HepG2 (cell line): ENCODE measurements around the gene DNAJB11. TPM values are rescaled to one million over a fixed set of nuclear protein-coding genes. Genes with fewer than 3 reads are reported as not detected.
A peak's percentile ranks its signal among the peaks of the same experiment; 100 is the strongest.

Experiments used
- ATAC-seq: fragments of 200-7000 bp; cut with Tn5 transposase; 3 replicates; pipeline ENCODE4 v1.9.1; 2020; ENCODE audit warnings: mild to moderate bottlenecking, moderate library complexity
- BruUV-seq: library from RNA; stranded (reverse); fragments of 400-500 nt; replicated peaks from 2 replicates; lab custom pipeline; 2021; lab: Mats Ljungman, UMichigan
- CTCF ChIA-PET: fragments of 300-600 bp; formaldehyde crosslinking; extraction: SDS; loops from one replicate; lab custom pipeline; 2021; ENCODE audit warnings: low total read pairs, inconsistent platforms, low intra/inter-chr PET ratio; lab: Yijun Ruan, JAX
- POLR2A ChIA-PET: fragments of 350-600 bp; sonication (Branson Sonifier 250); formaldehyde crosslinking; loops from one replicate; lab custom pipeline; 2020; ENCODE audit warnings: antibody characterized with exemption, inconsistent platforms; lab: Yijun Ruan, JAX
- DNase-seq: peaks from one replicate; pipeline ENCODE4 v3.0.0-alpha.2; 2015; ENCODE audit warnings: low spot score
- FAIRE-seq: peaks from 3 replicates; lab custom pipeline; 2011; peaks lifted over from hg19 to GRCh38; lab: Jason Lieb, UNC
- H2AFZ ChIP-seq: one replicate; pipeline ENCODE4 v1.6.1; 2011; ENCODE audit warnings: low read length, inconsistent platforms
- H3K27ac ChIP-seq: fragments of 300-600 bp; 3 replicates; pipeline ENCODE4 v1.8.0; 2011; ENCODE audit warnings: mixed run types, mild to moderate bottlenecking, mixed read lengths, low read length, inconsistent platforms; ENCODE audit not compliant: insufficient read depth; ENCODE audit errors: extremely low read length
- H3K27me3 ChIP-seq, 2 experiments: fragments of 200-600 bp in 1 of 2; 2 replicates in 1 of 2; 3 replicates in 1 of 2; pipeline versions ENCODE4 v1.6.0 to v1.8.0; 2011; ENCODE audit warnings: low read length in 2 of 2, mild to moderate bottlenecking in 2 of 2, moderate library complexity in 2 of 2, inconsistent platforms in 1 of 2; ENCODE audit not compliant: insufficient read depth in 2 of 2, control insufficient read depth in 1 of 2
- H3K36me3 ChIP-seq, 2 experiments: fragments of 200-600 bp in 1 of 2; replicated peaks in 1 of 2; 2 replicates in 1 of 2; 3 replicates in 1 of 2; pipeline versions ENCODE4 v1.5.1 to v1.8.0; 2011; ENCODE audit warnings: low read length in 2 of 2, inconsistent platforms in 1 of 2; ENCODE audit not compliant: insufficient read depth in 2 of 2, control insufficient read depth in 1 of 2
- H3K4me1 ChIP-seq: 2 replicates; pipeline ENCODE4 v1.5.1; 2012; ENCODE audit warnings: low read length, inconsistent platforms; ENCODE audit not compliant: insufficient read depth
- H3K4me2 ChIP-seq: 2 replicates; pipeline ENCODE4 v1.6.0; 2011; ENCODE audit warnings: low read depth, low read length, inconsistent platforms
- H3K4me3 ChIP-seq, 3 experiments: fragments of 200-600 bp in 1 of 3; sonication (generic), shearing (Covaris generic) in 1 of 3; replicated peaks in 1 of 3; 2 replicates each; pipeline ENCODE4 v1.5.1; 2011 to 2016; ENCODE audit warnings: low read length in 3 of 3, inconsistent platforms in 2 of 3, low read depth in 2 of 3, mild to moderate bottlenecking in 2 of 3, control low read depth in 1 of 3, mixed read lengths in 1 of 3; ENCODE audit not compliant: insufficient read depth in 1 of 3
- H3K79me2 ChIP-seq: one replicate; pipeline ENCODE4 v1.6.1; 2011; ENCODE audit warnings: low read length, inconsistent platforms; ENCODE audit not compliant: insufficient read depth
- H3K9ac ChIP-seq: 2 replicates; pipeline ENCODE4 v1.6.0; 2011; ENCODE audit warnings: mild to moderate bottlenecking, low read depth, low read length, inconsistent platforms; ENCODE audit not compliant: insufficient read depth
- H3K9me3 ChIP-seq: 2 replicates; pipeline ENCODE4 v1.5.1; 2012; ENCODE audit warnings: mild to moderate bottlenecking, low read length
- H4K20me1 ChIP-seq: 2 replicates; pipeline ENCODE4 v1.6.0; 2011; ENCODE audit warnings: inconsistent platforms, mild to moderate bottlenecking, low read length, moderate library complexity; ENCODE audit not compliant: insufficient read depth
- MATR3 ChIP-seq: sonication (generic); formaldehyde crosslinking; IDR thresholded peaks from 2 replicates; pipeline ENCODE4 v1.4.0; 2020; ENCODE audit warnings: missing genetic modification reagents
- PHF5A ChIP-seq: IDR thresholded peaks from one replicate; pipeline ENCODE4 v1.6.1; 2018; ENCODE audit warnings: low read depth, missing genetic modification reagents; ENCODE audit not compliant: unreplicated experiment
- SNAPC5 ChIP-seq: sonication (generic); formaldehyde crosslinking; IDR thresholded peaks from 2 replicates; pipeline ENCODE4 v1.8.1; 2023; ENCODE audit warnings: mild to moderate bottlenecking, missing genetic modification reagents, borderline replicate concordance
- STAG1 ChIP-seq: sonication (generic); formaldehyde crosslinking; IDR thresholded peaks from 2 replicates; pipeline ENCODE4 v1.4.0; 2020; ENCODE audit warnings: missing genetic modification reagents
- STAT6 ChIP-seq: sonication (generic); formaldehyde crosslinking; IDR thresholded peaks from 2 replicates; pipeline ENCODE4 v1.4.0; 2020; ENCODE audit warnings: missing genetic modification reagents, mild to moderate bottlenecking, borderline replicate concordance
- TRAFD1 ChIP-seq: sonication (generic); formaldehyde crosslinking; IDR thresholded peaks from 2 replicates; pipeline ENCODE4 v1.5.1; 2020; ENCODE audit warnings: missing genetic modification reagents, mild to moderate bottlenecking, borderline replicate concordance
- ZNF121 ChIP-seq: sonication (generic); formaldehyde crosslinking; IDR thresholded peaks from 2 replicates; pipeline ENCODE4 v1.5.0; 2020; ENCODE audit warnings: mild to moderate bottlenecking, missing genetic modification reagents
- ZNF136 ChIP-seq: sonication (generic); formaldehyde crosslinking; IDR thresholded peaks from 2 replicates; pipeline ENCODE4 v1.8.1; 2022; ENCODE audit warnings: low read depth, mild to moderate bottlenecking, moderate library complexity, missing genetic modification reagents
- ZNF30 ChIP-seq: sonication (generic); formaldehyde crosslinking; IDR thresholded peaks from 2 replicates; pipeline ENCODE4 v1.5.0; 2020; ENCODE audit warnings: mild to moderate bottlenecking, missing genetic modification reagents
- ZNF326 ChIP-seq: sonication (generic); formaldehyde crosslinking; IDR thresholded peaks from 2 replicates; pipeline ENCODE4 v1.4.0; 2020; ENCODE audit warnings: missing genetic modification reagents, borderline replicate concordance
- ZNF354B ChIP-seq: sonication (generic); formaldehyde crosslinking; IDR thresholded peaks from 2 replicates; pipeline ENCODE4 v1.8.0; 2022; ENCODE audit warnings: mild to moderate bottlenecking, missing genetic modification reagents
- ZNF501 ChIP-seq: sonication (generic); formaldehyde crosslinking; IDR thresholded peaks from 2 replicates; pipeline ENCODE4 v1.5.1; 2020; ENCODE audit warnings: mild to moderate bottlenecking, moderate library complexity, missing genetic modification reagents
- ZNF598 ChIP-seq: sonication (generic); formaldehyde crosslinking; IDR thresholded peaks from 2 replicates; pipeline ENCODE4 v1.5.1; 2020; ENCODE audit warnings: mild to moderate bottlenecking, missing genetic modification reagents, borderline replicate concordance
- ZNF615 ChIP-seq: sonication (generic); formaldehyde crosslinking; IDR thresholded peaks from 2 replicates; pipeline ENCODE4 v1.5.0; 2020; ENCODE audit warnings: mild to moderate bottlenecking, missing genetic modification reagents, borderline replicate concordance
- whole genome bisulfite sequencing: methylation state at CpG from one replicate; pipeline ENCODE4 v1.1.6; 2017; ENCODE audit warnings: low lambda C conversion rate; 5-methylcytosine and 5-hydroxymethylcytosine counted together
- in situ Hi-C: cut with HindIII; loops from 2 replicates; pipeline ENCODE4 v1.10.0; 2017; ENCODE audit warnings: low pct_unique_long_range_greater_than_20kb; ENCODE audit not compliant: extremely low pct_ligation_motif_present
- intact Hi-C: fragments of 100-400 bp; cut with micrococcal nuclease; formaldehyde crosslinking; loops from one replicate; pipeline ENCODE4 v1.10.0; 2022; ENCODE audit not compliant: unreplicated experiment
- polyA plus RNA-seq, 8 experiments: library from polyadenylated mRNA; depleted of rRNA in 3 of 8; stranded (reverse) in 7 of 8; unstranded in 1 of 8; fragments of >200 nt; fragmentation: Illumina TruSeq in 4 of 8; extraction: Trizol in 4 of 8; gene quantifications; 2 replicates each; pipeline versions ENCODE4 v1.2.1 to v1.2.3, GENCODE V29; 2011 to 2016; ENCODE audit warnings: low read depth in 4 of 8, missing spikeins in 1 of 8, mixed read lengths in 1 of 8; ENCODE audit not compliant: insufficient read depth in 1 of 8
- total RNA-seq, 5 experiments: library from RNA; depleted of rRNA; stranded (reverse); fragments of >200 nt; fragmentation: Illumina TruSeq; extraction: Trizol; gene quantifications; 2 replicates each; pipeline ENCODE4 v1.2.3, GENCODE V29; 2016; ENCODE audit warnings: low read depth in 1 of 5

Gene DNAJB11
- total and polyA plus RNA-seq, 2 of the 13 experiments (the other 11 are each of a cell fraction or from before 2014, with no cell fraction given) = 41.0 to 132 TPM

- no peak for TF ChIP-seq ZNF30
Observed at GRCh38 chr3:186619787-186620212, 49.3 kb downstream of the DNAJB11 start (continued).

DNA sequence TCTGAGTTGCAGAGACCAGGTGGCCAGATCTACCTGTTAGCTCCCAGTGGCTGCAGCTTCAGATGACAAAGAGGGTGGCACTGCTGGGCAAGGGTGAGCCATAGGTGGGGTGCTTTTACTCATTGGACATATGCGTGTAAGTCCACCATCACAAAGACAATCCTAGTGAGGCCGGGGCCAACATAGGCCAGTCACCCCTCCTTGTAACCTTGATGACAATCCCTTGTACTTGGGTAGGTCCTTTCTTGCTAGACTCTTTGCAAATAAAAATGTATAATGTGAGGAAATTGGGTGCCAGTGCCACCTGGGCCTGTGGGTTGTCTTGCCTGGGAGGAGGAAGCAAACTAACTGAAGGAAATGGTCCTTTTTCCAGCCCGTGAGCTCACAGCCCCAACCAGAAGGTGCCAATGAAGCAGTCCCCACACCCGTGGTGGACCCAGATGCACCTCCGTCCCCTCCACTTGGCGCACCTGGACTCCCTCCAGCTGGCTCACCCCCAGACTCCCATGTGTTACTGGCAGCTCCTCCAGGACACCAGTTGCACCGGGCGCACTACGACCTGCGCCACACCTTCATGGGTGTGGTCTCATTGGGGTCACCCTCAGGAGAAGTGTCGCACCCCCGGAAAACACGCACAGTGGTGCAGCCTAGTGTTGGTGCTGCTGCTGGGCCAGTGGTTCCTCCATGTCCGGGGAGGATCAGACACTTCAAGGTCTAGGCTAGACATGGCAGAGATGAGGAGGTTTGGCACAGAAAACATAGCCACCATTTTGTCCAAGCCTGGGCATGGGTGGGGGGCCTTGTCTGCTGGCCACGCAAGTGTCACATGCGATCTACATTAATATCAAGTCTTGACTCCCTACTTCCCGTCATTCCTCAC lies 49.9 kb downstream of the DNAJB11 start:
- no peaks in the 10 kb centered on the region for H3K27me3 ChIP-seq
- peaks cover 12 to 37% of the 10 kb centered on the region in 2 experiments for H3K36me3 ChIP-seq
- no peak overlapping the region for H2AFZ ChIP-seq
- BruUV-seq = TSS peak; percentile 52
- ATAC-seq = peak; percentile 13
- no peak for DNase-seq
- peak overlapping the region; percentile 41 for H3K27ac ChIP-seq
- no peaks in the 10 kb centered on the region for H3K9me3 ChIP-seq
- ChIA-PET POLR2A (interaction anchor here (0.8 to 27.1 kb wide), 11 partner anchors 8 to 207 kb away, joined by 3 to 854 read pairs (median 4); partner anchors contain the start of genes AHSG and DNAJB11), CTCF (no interaction called here)
- H3K4me2 ChIP-seq = no peak overlapping the region
- peaks cover 61% of the 10 kb centered on the region for H4K20me1 ChIP-seq
- intact Hi-C loops = no loop called here
- 87% methylated on average over 16 of the region's 17 CpGs for WGBS
- H3K79me2 ChIP-seq = no peaks in the 10 kb centered on the region
- no peak for FAIRE-seq
- H3K4me1 ChIP-seq = peaks cover 25% of the 10 kb centered on the region
- no peak overlapping the region for H3K9ac ChIP-seq
- no peak overlapping the region for H3K4me3 ChIP-seq
- in situ Hi-C loops = no loop called here
- TF ChIP-seq ZNF598 (CRISPR knock-in tag) = peak; percentile 84; the same call in 1 of the 2 replicates
- peak; percentile 22; the same call in 1 of the 2 replicates for TF ChIP-seq TRAFD1 (CRISPR knock-in tag)
- no peak; the same call in 1 of the 2 replicates for TF ChIP-seq STAT6
- TF ChIP-seq ZNF354B (CRISPR knock-in tag) = peak; percentile 72; the same call in 1 of the 2 replicates
- TF ChIP-seq ZNF326 (CRISPR knock-in tag) = peak; percentile 68
- 0 out of 2 replicates have a peak, but pooled peaks have one; percentile 47 for TF ChIP-seq ZNF615
- peak; percentile 60 for TF ChIP-seq ZNF501 (CRISPR knock-in tag)
- peak; percentile 88; the same call in 1 of the 2 replicates for TF ChIP-seq SNAPC5 (CRISPR knock-in tag)
- TF ChIP-seq ZNF136 (CRISPR knock-in tag) = no peak; the same call in 1 of the 2 replicates
- no peak for TF ChIP-seq MATR3 (CRISPR knock-in tag)
- peak; percentile 60 for TF ChIP-seq ZNF121 (CRISPR knock-in tag)
- peak; percentile 10; the same call in 1 of the 2 replicates for TF ChIP-seq STAG1
- TF ChIP-seq PHF5A (CRISPR knock-in tag) = peak; percentile 96
